ENCODE results near the gene SORCS3. TPM values are rescaled to one million over a fixed set of nuclear protein-coding genes. Genes with fewer than 3 reads are reported as not detected.

The SORCS3 gene
- total and polyA plus RNA-seq, 10 of the 15 experiments (the other 5 are each of a cell fraction or from before 2014, with no cell fraction given): 0.01 to 0.04 (median 0.02) TPM; not detected in 7

GRCh38 chr10:105128111-105128510 is 487.0 kb downstream of the SORCS3 start:
- no peak for TF ChIP-seq ZNF622 (IDR thresholded peaks at IDR 0.05)
- no peak for TF ChIP-seq ZNF592 (IDR thresholded peaks at IDR 0.05)
- Histone ChIP-seq H3K27me3 (replicated peaks in 1 of 2; ENCODE audit: control insufficient read depth in 2 of 2, insufficient read depth in 2 of 2, low read length in 1 of 2) (no peaks in the 10 kb centered on the region; a peak in 1 of 4 replicates), H3K9me3 (replicated peaks; ENCODE audit: control insufficient read depth, insufficient read depth, low read length) (no peaks in the 10 kb centered on the region), H2AFZ (ENCODE audit: control insufficient read depth, low read depth, low read length) (no peak overlapping the region), H3K4me2 (ENCODE audit: control insufficient read depth, insufficient read depth) (no peak overlapping the region), H3K27ac (ENCODE audit: control insufficient read depth, insufficient read depth) (no peak overlapping the region), H3K9ac (ENCODE audit: control insufficient read depth, insufficient read depth, low read length) (no peak overlapping the region), H3K36me3 (ENCODE audit: control insufficient read depth in 2 of 2, insufficient read depth in 2 of 2, low read length in 1 of 2) (no peaks in the 10 kb centered on the region), H3K4me3 (no peak overlapping the region), H3K4me1 (ENCODE audit: control insufficient read depth, insufficient read depth, low read length) (no peaks in the 10 kb centered on the region), H3K79me2 (ENCODE audit: control insufficient read depth, insufficient read depth, low read length) (no peaks in the 10 kb centered on the region), H4K20me1 (ENCODE audit: control insufficient read depth, insufficient read depth) (no peaks in the 10 kb centered on the region)
- ChIA-PET RAD21 (ENCODE audit: unreplicated experiment) (no interaction called here), CTCF (no interaction called here), POLR2A (no interaction called here), SMC1A (ENCODE audit: uncharacterized antibody, unreplicated experiment) (no interaction called here)
- intact Hi-C loops (cut with micrococcal nuclease; ENCODE audit: unreplicated experiment) (no loop called here), in situ Hi-C loops (cut with MboI) (no loop called here)
- WGBS (ENCODE audit: insufficient coverage, insufficient replicate concordance, low lambda C conversion rate, missing lambda C conversion rate): 10% methylated on average over 4 of the region's 4 CpGs
- BruUV-seq (replicated peaks): no TSS peak
- no peak for DNase-seq (ENCODE audit: low read depth, low spot score)
- ATAC-seq: no peak
- FAIRE-seq: no peak

GRCh38 chr10:105138358-105138757 is 497.3 kb downstream of the SORCS3 start:
- no peaks in the 10 kb centered on the region for H3K4me1 ChIP-seq (ENCODE audit: control insufficient read depth, insufficient read depth, low read length)
- no peaks in the 10 kb centered on the region for H4K20me1 ChIP-seq (ENCODE audit: control insufficient read depth, insufficient read depth)
- no peaks in the 10 kb centered on the region for H3K36me3 ChIP-seq (ENCODE audit: control insufficient read depth in 2 of 2, insufficient read depth in 2 of 2, low read length in 1 of 2)
- in situ Hi-C loops (cut with MboI) (no loop called here), intact Hi-C loops (cut with micrococcal nuclease; ENCODE audit: unreplicated experiment) (no loop called here)
- SMC1A ChIA-PET (ENCODE audit: uncharacterized antibody, unreplicated experiment): no interaction called here
- BruUV-seq (replicated peaks): no TSS peak
- no peak overlapping the region for H2AFZ ChIP-seq (ENCODE audit: control insufficient read depth, low read depth, low read length)
- H3K27ac ChIP-seq (ENCODE audit: control insufficient read depth, insufficient read depth): no peak overlapping the region
- POLR2A ChIA-PET: no interaction called here
- H3K4me3 ChIP-seq: no peak overlapping the region
- no peaks in the 10 kb centered on the region for H3K9me3 ChIP-seq (replicated peaks; ENCODE audit: control insufficient read depth, insufficient read depth, low read length)
- no peak overlapping the region for H3K4me2 ChIP-seq (ENCODE audit: control insufficient read depth, insufficient read depth)
- WGBS (ENCODE audit: insufficient coverage, insufficient replicate concordance, low lambda C conversion rate, missing lambda C conversion rate): 38% methylated on average over 3 of the region's 3 CpGs
- RAD21 ChIA-PET (ENCODE audit: unreplicated experiment): no interaction called here
- no peak for ATAC-seq
- no peak for DNase-seq (ENCODE audit: low read depth, low spot score)
- no peak for FAIRE-seq
- CTCF ChIA-PET: no interaction called here
- no peaks in the 10 kb centered on the region; a peak in 1 of 4 replicates for H3K27me3 ChIP-seq (replicated peaks in 1 of 2; ENCODE audit: control insufficient read depth in 2 of 2, insufficient read depth in 2 of 2, low read length in 1 of 2)
- no peaks in the 10 kb centered on the region for H3K79me2 ChIP-seq (ENCODE audit: control insufficient read depth, insufficient read depth, low read length)
- no peak overlapping the region for H3K9ac ChIP-seq (ENCODE audit: control insufficient read depth, insufficient read depth, low read length)
- no peak for TF ChIP-seq BACH1 (IDR thresholded peaks at IDR 0.05; ENCODE audit: borderline replicate concordance)
- TF ChIP-seq POLR2AphosphoS2 (IDR thresholded peaks at IDR 0.05; ENCODE audit: low read depth, low read length): no peak
- no peak for TF ChIP-seq TARDBP (IDR thresholded peaks at IDR 0.05; ENCODE audit: borderline replicate concordance)
- no peak for TF ChIP-seq CEBPZ (IDR thresholded peaks at IDR 0.05; ENCODE audit: low read depth, low read length)
- no peak for TF ChIP-seq HSF1 (IDR thresholded peaks at IDR 0.05; ENCODE audit: low read depth, low read length)

Measured in GM12878 (cell line).